NB4 (cell line): ENCODE results near the gene CCDC89.

Experiments used
- CTCF ChIP-seq: IDR thresholded peaks from one replicate; pipeline ENCODE4 v1.5.1; 2012; ENCODE audit warnings: low read depth, low read length
- MAX ChIP-seq: IDR thresholded peaks from 2 replicates; pipeline ENCODE4 v1.6.1; 2011; ENCODE audit warnings: low read depth, low read length
- POLR2A ChIP-seq: IDR thresholded peaks from 2 replicates; pipeline ENCODE4 v1.6.1; 2011; ENCODE audit warnings: mild to moderate bottlenecking; ENCODE audit not compliant: insufficient read length; ENCODE audit errors: extremely low read depth

GRCh38 chr11:85721191-85721590 is 35.2 kb upstream of the CCDC89 start:
- TF ChIP-seq MAX = no peak
- TF ChIP-seq CTCF = no peak
- TF ChIP-seq POLR2A = no peak
